ENCODE results near the gene ZNF432.
"Not testable (repeated sequence)": the region's sequence is repeated elsewhere in the genome, so short reads cannot be mapped to it uniquely, and the experiment has no call there.

Gene ZNF432

GRCh38 chr19:52024478-52024877 is 24.2 kb downstream of the ZNF432 start:
- Histone ChIP-seq H3K36me3 (ENCODE audit: control insufficient read depth, low read length) (peaks cover 67% of the 10 kb centered on the region), H3K9me3 (ENCODE audit: control insufficient read depth, insufficient read depth, low read length) (peaks cover 49% of the 10 kb centered on the region), H3K4me1 (ENCODE audit: control insufficient read depth, low read length) (peaks cover 12% of the 10 kb centered on the region), H3K79me2 (ENCODE audit: control insufficient read depth, low read length) (peaks cover 16% of the 10 kb centered on the region)
- H3K4me2 ChIP-seq (ENCODE audit: low read length); H3K27ac ChIP-seq (ENCODE audit: low read depth, low read length); H3K27me3 ChIP-seq (ENCODE audit: control insufficient read depth, low read length); H3K4me3 ChIP-seq (ENCODE audit: low read length); H3K9me2 ChIP-seq (replicated peaks; ENCODE audit: control insufficient read depth, low read length); H3F3A ChIP-seq (ENCODE audit: control insufficient read depth, insufficient read depth); H4K20me1 ChIP-seq (ENCODE audit: control insufficient read depth, insufficient read depth, low read depth, low read length): not testable (repeated sequence)

- no peaks in the 10 kb centered on the region for H3K9me2 ChIP-seq (replicated peaks; ENCODE audit: control insufficient read depth, low read length)
- H3F3A ChIP-seq (ENCODE audit: control insufficient read depth, insufficient read depth) = no peaks in the 10 kb centered on the region
- H4K20me1 ChIP-seq (ENCODE audit: control insufficient read depth, insufficient read depth, low read depth, low read length) = no peaks in the 10 kb centered on the region
- no peak overlapping the region for H3K4me3 ChIP-seq (ENCODE audit: low read length)
- peaks cover 54% of the 10 kb centered on the region for H3K9me3 ChIP-seq (ENCODE audit: control insufficient read depth, insufficient read depth, low read length)
- no peak overlapping the region for H3K27ac ChIP-seq (ENCODE audit: low read depth, low read length)
- H3K27me3 ChIP-seq (ENCODE audit: control insufficient read depth, low read length) = no peaks in the 10 kb centered on the region
- no peak overlapping the region for H3K4me2 ChIP-seq (ENCODE audit: low read length)
- peaks cover 6% of the 10 kb centered on the region for H3K79me2 ChIP-seq (ENCODE audit: control insufficient read depth, low read length)
- peaks cover 3% of the 10 kb centered on the region for H3K4me1 ChIP-seq (ENCODE audit: control insufficient read depth, low read length)
- H3K36me3 ChIP-seq (ENCODE audit: control insufficient read depth, low read length) = peaks cover 86% of the 10 kb centered on the region
- no peak for TF ChIP-seq CTCF (IDR thresholded peaks at IDR 0.05; ENCODE audit: low read depth, low read length, poor library complexity, severe bottlenecking)
- TF ChIP-seq EZH2phosphoT487 (IDR thresholded peaks at IDR 0.05; ENCODE audit: borderline replicate concordance, low read length) = no peak
Observed at GRCh38 chr19:52022193-52022592, 26.4 kb downstream of the ZNF432 start.

GRCh38 chr19:52020506-52020905 is 28.1 kb downstream of the ZNF432 start:
- no peak for TF ChIP-seq CTCF (IDR thresholded peaks at IDR 0.05; ENCODE audit: low read depth, low read length, poor library complexity, severe bottlenecking)
- no peak for TF ChIP-seq EZH2phosphoT487 (IDR thresholded peaks at IDR 0.05; ENCODE audit: borderline replicate concordance, low read length)
- H3F3A ChIP-seq (ENCODE audit: control insufficient read depth, insufficient read depth) = no peaks in the 10 kb centered on the region
- H3K27ac ChIP-seq (ENCODE audit: low read depth, low read length) = no peak overlapping the region
- H3K9me2 ChIP-seq (replicated peaks; ENCODE audit: control insufficient read depth, low read length) = no peaks in the 10 kb centered on the region
- no peaks in the 10 kb centered on the region for H3K4me1 ChIP-seq (ENCODE audit: control insufficient read depth, low read length)
- H3K4me2 ChIP-seq (ENCODE audit: low read length) = no peak overlapping the region
- peaks cover 51% of the 10 kb centered on the region for H3K9me3 ChIP-seq (ENCODE audit: control insufficient read depth, insufficient read depth, low read length)
- no peak overlapping the region for H3K4me3 ChIP-seq (ENCODE audit: low read length)
- H3K79me2 ChIP-seq (ENCODE audit: control insufficient read depth, low read length) = no peaks in the 10 kb centered on the region
- H3K27me3 ChIP-seq (ENCODE audit: control insufficient read depth, low read length) = no peaks in the 10 kb centered on the region
- no peaks in the 10 kb centered on the region for H4K20me1 ChIP-seq (ENCODE audit: control insufficient read depth, insufficient read depth, low read depth, low read length)
- H3K36me3 ChIP-seq (ENCODE audit: control insufficient read depth, low read length) = peaks cover 90% of the 10 kb centered on the region

GRCh38 chr19:52010674-52011073 is 38.0 kb downstream of the ZNF432 start:
- Histone ChIP-seq H3K4me3 (ENCODE audit: low read length) (no peak overlapping the region), H3F3A (ENCODE audit: control insufficient read depth, insufficient read depth) (0 out of 2 replicates have a peak, but pooled peaks cover 2% of the 10 kb centered on the region), H3K4me2 (ENCODE audit: low read length) (no peak overlapping the region), H3K27ac (ENCODE audit: low read depth, low read length) (no peak overlapping the region), H3K9me3 (ENCODE audit: control insufficient read depth, insufficient read depth, low read length) (peaks cover 42% of the 10 kb centered on the region), H3K9me2 (replicated peaks; ENCODE audit: control insufficient read depth, low read length) (no peaks in the 10 kb centered on the region), H3K36me3 (ENCODE audit: control insufficient read depth, low read length) (peaks cover 14% of the 10 kb centered on the region), H3K27me3 (ENCODE audit: control insufficient read depth, low read length) (no peaks in the 10 kb centered on the region), H4K20me1 (ENCODE audit: control insufficient read depth, insufficient read depth, low read depth, low read length) (no peaks in the 10 kb centered on the region), H3K4me1 (ENCODE audit: control insufficient read depth, low read length) (peaks cover 11% of the 10 kb centered on the region), H3K79me2 (ENCODE audit: control insufficient read depth, low read length) (no peaks in the 10 kb centered on the region)
- TF ChIP-seq EZH2phosphoT487 (IDR thresholded peaks at IDR 0.05; ENCODE audit: borderline replicate concordance, low read length) = no peak
- TF ChIP-seq CTCF (IDR thresholded peaks at IDR 0.05; ENCODE audit: low read depth, low read length, poor library complexity, severe bottlenecking) = no peak

Data from DOHH2 (cell line).